Measurements from ENCODE around the gene DUSP6.

DNA sequence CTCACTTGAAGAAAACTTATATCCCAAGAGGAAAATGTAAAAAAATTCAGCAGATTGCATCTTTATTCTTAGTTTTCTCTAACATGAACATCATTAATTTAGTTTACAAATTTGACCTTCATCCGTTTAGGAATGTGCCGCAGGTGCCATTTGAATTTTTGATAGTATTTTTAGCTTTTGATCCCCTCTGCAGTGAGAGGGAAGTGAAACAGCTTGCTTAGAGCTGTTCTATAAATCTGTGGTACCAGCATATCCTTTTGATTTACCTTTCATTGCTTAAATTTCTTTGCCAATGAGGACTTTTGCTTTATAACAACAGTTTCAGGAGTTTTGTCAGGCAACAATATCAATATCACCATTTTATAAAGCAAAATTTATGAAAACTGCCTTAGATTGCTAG, 32.7 kb downstream of the DUSP6 start:
- TF ChIP-seq POLR2AphosphoS5 (IDR thresholded peaks at IDR 0.05): no peak
- TF ChIP-seq, protein P1, sequence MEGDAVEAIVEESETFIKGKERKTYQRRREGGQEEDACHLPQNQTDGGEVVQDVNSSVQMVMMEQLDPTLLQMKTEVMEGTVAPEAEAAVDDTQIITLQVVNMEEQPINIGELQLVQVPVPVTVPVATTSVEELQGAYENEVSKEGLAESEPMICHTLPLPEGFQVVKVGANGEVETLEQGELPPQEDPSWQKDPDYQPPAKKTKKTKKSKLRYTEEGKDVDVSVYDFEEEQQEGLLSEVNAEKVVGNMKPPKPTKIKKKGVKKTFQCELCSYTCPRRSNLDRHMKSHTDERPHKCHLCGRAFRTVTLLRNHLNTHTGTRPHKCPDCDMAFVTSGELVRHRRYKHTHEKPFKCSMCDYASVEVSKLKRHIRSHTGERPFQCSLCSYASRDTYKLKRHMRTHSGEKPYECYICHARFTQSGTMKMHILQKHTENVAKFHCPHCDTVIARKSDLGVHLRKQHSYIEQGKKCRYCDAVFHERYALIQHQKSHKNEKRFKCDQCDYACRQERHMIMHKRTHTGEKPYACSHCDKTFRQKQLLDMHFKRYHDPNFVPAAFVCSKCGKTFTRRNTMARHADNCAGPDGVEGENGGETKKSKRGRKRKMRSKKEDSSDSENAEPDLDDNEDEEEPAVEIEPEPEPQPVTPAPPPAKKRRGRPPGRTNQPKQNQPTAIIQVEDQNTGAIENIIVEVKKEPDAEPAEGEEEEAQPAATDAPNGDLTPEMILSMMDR (IDR thresholded peaks at IDR 0.05): no peak
- TF ChIP-seq POLR2A (IDR thresholded peaks at IDR 0.05): no peak
- TF ChIP-seq EP300 (IDR thresholded peaks at IDR 0.05): no peak
